Measurements from ENCODE around the gene TBCK. TPM values are rescaled to one million over a fixed set of nuclear protein-coding genes. Genes with fewer than 3 reads are reported as not detected.

The TBCK gene
- total and polyA plus RNA-seq, 9 of the 15 experiments (the other 6 are each of a cell fraction or from before 2014, with no cell fraction given) = 5.3 to 26.6 (median 16.2) TPM

- TF ChIP-seq REST (IDR thresholded peaks at IDR 0.05; ENCODE audit: borderline replicate concordance) (no peak), REST (CRISPR knock-in tag; IDR thresholded peaks at IDR 0.05; ENCODE audit: low read depth) (no peak), UBTF (IDR thresholded peaks at IDR 0.05; ENCODE audit: borderline replicate concordance in 1 of 2, low read depth in 2 of 2, low read length in 2 of 2) (no peak), CSDE1 (IDR thresholded peaks at IDR 0.05) (no peak), ZNF324 (CRISPR knock-in tag; IDR thresholded peaks at IDR 0.05) (no peak), EP300 (IDR thresholded peaks at IDR 0.05; ENCODE audit: low read length) (no peak), ZNF584 (CRISPR knock-in tag; IDR thresholded peaks at IDR 0.05; ENCODE audit: low read depth) (no peak), ZNF133 (CRISPR knock-in tag; IDR thresholded peaks at IDR 0.05) (no peak), PPARD (CRISPR knock-in tag; IDR thresholded peaks at IDR 0.05) (no peak), U2AF2 (optimal IDR thresholded peaks at IDR 0.05; ENCODE audit: low read depth, low read length) (no peak), PHF21A (IDR thresholded peaks at IDR 0.05; ENCODE audit: borderline replicate concordance, low read depth) (no peak), DLX4 (CRISPR knock-in tag; IDR thresholded peaks at IDR 0.05) (no peak), ZNF197 (CRISPR knock-in tag; IDR thresholded peaks at IDR 0.05; ENCODE audit: low read depth) (no peak), IRF2 (CRISPR knock-in tag; IDR thresholded peaks at IDR 0.05) (no peak), HNRNPH1 (optimal IDR thresholded peaks at IDR 0.05; ENCODE audit: low read depth, low read length) (no peak), USF1 (CRISPR knock-in tag; IDR thresholded peaks at IDR 0.05) (no peak), PCBP1 (IDR thresholded peaks at IDR 0.05; ENCODE audit: low read depth, low read length, poor library complexity, severe bottlenecking) (no peak), PHB (CRISPR knock-in tag; IDR thresholded peaks at IDR 0.05) (no peak), HDAC8 (tag; IDR thresholded peaks at IDR 0.05) (no peak)
Observed at GRCh38 chr4:106062452-106062875, 253.5 kb downstream of the TBCK start (continued).

Measured in K562 (cell line).